NCI-H82 treated with DMSO at 0.1 percent for 48 hours (cell line): ENCODE results near the gene KIF25.

Source experiments
- DNase-seq: peaks from one replicate; lab custom pipeline; 2025; ENCODE audit not compliant: unreplicated experiment; lab: John Stamatoyannopoulos, UW

The KIF25 gene, protein sequence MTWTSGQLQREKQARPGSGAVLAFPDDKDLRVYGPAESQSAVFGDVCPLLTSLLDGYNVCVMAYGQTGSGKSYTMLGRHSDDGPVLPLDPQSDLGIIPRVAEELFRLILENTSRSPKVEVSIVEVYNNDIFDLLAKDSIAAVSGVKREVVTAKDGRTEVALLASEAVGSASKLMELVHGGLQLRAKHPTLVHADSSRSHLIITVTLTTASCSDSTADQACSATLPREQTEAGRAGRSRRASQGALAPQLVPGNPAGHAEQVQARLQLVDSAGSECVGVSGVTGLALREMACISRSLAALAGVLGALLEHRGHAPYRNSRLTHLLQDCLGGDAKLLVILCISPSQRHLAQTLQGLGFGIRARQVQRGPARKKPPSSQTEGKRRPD

DNA sequence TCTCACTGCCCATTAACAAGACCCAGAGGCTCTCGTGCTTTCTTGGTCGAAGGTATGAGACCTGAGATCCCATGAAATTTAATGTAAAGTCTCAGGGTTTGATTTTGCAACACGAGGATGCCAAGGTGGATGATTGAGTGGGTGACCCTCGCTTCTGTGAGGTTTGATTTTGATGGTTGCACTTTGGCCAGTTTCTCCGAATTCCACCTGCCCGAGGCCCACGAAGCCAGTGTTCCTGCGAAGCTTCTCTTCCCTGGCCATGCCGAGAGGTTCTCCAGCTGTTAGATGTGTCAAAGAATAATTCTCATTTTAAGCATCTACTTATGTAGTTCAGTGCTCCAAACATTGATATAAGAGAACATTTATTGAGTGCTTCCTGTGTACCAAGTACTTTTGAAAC lies at the start of gene KIF25:
KIF25 (plus strand) TSS at position 30 of the 400 bp plus-strand sequence. CDS start 31,915 bp downstream, outside the sequence.
- DNase-seq, result no peak

DNA sequence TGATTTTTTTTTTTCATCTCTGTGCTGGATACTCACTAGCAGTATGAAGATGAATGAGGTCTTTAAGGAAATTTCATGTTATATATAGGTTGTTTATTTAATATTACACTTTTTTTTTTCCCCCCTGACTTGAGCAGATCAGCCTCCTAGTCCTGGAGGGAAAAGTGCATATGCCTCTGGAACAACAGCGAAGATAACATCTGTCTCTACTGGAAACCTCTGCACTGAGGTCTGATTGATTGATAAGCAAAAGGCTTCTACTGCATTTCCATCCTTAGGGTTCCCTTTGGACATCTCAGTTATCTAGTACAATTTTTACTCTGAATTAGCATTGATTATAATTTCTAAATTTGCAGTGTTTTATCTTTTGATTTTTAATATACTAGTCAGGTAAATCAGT lies 49.8 kb upstream of the KIF25 start:
- no peak for DNase-seq

DNA sequence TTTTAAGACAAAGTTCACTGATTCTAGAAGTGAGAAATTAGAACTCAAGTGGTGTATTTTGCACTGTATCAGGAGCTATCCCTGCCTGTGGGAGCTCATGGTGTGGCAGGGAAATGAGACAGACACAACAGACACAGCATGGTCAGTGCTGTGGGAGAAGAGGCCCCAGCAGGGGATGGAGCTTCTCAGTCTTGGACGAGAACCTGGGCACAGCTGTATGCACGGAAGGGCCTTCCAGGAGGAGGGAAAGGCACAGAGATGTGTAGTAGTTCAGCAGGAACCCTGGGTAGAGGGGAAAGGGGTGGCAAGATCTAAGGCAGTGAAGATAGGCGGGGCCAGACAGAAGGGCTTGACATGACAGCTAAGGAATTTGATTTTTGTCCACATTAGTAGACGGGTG lies 48.8 kb upstream of the KIF25 start:
- no peak for DNase-seq

DNA sequence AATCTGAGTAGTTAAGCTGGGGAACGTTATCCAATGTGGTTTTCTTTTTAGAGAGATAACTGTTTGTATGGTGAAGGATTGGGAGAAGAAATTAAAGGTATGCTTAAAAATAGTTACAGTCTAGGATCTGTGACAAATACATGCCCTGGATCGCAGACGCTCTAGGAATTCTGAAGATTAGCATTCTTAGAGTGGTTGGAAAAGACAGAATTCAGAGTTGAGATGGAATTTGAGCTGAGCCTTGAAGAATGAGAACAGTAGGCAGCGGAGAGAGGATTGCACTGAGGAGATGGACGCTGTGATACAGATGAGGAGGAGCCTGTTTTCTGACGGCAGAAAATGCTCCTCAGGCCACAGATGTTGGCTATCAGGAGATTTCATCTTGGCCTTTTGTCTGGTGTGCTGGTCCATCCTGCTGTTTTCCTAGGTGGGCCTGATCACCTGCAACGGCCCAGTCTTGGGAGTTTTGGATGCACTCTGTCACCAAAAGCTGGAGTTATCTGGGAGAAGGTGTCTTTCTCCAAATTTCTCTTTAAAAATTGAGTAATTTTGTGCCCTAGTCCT lies 48.3 kb upstream of the KIF25 start:
- DNase-seq, result no peak

DNA sequence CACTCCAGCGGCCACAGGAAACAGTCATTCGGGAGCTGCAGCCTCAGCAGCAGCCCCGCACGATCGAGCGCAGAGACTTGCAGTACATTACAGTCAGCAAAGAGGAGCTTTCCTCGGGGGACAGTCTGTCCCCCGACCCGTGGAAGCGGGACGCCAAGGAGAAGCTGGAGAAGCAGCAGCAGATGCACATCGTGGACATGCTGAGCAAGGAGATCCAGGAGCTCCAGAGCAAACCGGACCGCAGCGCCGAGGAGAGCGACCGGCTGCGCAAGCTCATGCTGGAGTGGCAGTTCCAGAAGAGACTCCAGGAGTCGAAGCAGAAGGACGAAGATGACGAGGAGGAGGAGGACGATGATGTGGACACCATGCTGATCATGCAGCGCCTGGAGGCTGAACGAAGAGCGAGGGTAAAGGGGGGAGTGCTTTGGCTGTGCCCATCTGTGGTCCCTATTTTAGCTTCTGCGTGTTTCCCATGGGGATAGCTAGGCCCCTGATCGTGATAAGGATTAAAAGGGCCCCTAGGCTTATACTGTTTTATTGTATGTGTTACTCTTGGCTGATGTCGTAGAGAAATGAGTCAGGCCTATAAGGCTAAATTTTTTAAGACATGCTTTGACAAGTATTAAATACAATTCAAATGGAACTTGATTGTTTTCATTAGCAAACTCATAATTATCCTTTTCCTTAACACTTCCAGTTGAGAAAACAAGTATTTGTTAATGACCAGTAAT lies 45.5 kb upstream of the KIF25 start:
- no peak for DNase-seq

DNA sequence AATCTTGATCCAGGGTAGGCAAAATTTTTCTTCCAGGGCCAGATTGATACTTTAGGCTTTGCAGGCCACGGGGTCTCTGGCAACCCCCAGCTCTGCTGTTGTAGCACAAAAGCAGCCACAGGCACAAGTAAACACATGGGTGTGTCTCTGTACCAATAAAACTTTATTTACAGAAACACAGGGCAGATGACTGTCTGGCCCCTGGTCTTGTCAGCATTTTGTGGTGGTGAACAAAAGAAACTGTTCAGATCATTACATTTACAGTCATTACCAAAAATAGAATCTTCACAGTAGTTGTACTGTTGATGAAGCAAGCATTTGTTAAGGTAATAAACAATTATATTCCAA lies 45.0 kb upstream of the KIF25 start:
- no peak for DNase-seq

DNA sequence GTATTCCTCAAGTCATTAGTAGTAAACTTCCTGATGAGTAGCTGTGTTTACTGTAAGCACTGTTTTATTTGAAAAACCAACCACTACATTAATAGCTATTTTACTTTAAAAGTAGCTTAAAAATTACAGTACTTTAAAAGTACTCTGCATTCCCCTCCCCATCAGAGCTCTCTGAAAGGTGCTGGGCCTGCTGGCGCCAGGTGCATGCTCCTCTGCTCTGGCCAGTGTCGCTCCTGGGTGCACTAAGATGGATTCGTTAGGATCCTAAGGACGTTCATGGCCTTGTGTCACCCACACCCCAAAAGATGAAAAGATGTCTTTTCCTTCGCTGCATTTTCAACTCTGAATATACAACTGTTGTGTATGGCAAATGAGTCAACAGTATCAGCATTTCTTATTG lies 43.9 kb upstream of the KIF25 start:
- DNase-seq, result no peak

DNA sequence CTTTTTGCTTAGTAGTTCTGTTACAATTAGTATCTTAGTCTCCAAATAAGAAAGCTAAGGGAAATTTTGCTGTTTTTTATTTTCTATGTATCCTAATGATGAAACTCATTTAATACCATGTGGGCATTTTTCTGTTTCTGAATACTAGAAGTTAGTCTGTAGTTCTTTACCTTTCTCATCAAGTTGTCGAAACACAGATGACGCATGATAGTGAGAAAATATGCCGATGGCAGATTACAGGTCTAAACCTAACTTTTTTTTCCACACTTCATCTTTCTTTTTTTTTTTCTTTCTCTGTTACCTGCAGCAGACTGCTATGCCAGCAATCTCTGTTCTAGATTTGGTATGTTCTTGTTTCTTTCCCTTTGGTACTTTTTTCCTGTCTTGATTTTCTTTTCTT lies 43.3 kb upstream of the KIF25 start:
- no peak for DNase-seq

DNA sequence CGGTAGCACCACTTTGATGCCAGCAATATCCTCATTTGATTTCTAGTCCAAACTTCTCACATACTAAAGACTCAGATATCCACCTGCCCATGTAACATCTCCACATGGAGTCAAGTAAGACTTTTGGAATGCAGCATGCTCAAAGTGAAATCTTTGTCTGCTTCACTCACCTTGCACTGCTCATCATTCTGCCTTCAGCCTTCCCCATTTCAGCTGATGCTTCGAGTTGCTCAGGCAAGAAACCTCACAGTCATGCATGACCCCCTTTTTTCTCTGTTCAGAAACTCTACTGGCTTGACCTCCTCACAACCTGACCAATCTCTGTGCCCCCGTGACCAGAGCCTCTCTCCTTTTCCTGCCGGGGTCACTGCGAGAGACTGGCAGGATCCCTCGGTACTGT lies 41.0 kb upstream of the KIF25 start:
- no peak for DNase-seq

DNA sequence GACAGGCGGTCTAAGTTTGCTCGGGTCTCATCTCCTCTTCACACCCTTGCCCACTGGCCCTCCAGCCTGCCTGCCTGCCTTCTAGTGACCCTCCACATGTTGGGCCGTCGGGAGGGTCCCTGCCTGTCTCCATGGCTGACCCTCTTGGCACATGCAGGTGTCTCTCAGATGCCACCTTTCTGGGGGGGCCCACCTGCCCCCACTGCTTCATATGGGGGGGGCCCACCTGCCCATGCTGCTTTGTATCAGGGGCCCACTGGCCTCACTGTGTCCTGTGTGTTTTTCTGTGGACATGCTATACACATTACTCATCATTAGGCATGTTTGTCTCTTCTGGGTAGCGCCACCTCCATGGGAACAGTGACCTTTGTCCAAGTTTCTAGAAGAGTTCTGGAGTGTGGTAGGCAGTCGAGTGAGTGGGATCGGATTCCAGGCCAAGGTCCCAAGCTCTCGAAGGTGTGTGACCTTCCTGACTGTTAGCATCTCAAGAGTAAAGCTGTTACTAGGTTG lies 40.4 kb upstream of the KIF25 start:
- DNase-seq, result no peak

DNA sequence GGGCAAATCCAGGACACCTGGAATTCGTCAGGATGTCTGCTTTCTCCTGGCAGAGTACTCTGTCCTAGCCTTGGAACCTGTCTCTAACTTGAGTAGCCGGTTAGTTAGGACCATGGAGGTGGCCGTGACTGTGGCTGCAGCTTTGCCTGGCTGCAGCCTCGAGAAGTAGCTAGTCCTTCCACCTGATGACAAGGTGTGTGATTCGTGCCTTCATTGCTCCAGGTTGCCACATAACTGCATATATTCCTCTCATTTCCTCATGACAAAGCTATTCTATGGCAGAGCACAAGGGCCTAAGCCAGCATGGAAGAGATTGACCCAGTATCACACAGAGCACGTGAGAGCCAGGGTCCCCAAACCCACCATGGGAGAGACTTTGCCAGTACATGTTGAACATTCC lies 39.8 kb upstream of the KIF25 start:
- DNase-seq, result no peak

DNA sequence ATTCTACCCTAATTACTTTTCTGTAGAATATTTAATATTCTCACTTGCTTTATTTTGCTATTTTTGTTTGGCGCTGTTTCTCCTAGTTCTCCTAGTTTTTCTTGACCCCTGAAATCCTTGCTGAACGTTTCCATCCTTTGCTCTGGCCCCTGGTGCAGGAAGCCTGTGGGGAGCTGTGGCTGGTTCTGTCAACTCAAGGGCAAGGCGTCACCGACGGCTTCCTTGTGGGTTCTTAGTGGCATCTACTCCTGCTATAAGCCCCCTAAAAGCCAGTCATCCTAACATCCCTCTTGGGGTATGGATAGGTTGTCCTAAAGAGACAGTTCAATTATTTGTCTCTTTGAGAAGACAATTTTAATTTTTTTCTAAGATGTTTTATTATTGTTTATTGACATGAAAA lies 36.9 kb upstream of the KIF25 start:
- no peak for DNase-seq

DNA sequence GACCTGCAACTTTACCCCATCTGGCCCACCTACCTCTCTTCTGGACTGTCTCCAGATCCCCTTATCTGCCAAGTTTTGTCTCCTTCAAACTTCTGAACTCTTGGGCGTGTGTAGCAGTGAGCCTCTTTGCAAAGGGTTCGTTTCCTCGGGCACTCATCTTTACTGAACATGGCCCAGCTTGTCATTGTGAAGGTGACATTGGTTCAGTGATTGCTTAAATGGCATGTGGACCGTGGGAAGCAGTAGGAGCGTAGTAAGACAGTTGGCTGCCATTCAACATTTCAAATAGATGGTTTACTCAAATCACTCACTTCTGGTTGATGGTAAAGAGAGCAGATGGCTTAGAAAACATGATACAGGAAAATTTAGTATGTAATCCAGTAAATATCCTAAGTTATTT lies 34.8 kb upstream of the KIF25 start:
- DNase-seq, result no peak

DNA sequence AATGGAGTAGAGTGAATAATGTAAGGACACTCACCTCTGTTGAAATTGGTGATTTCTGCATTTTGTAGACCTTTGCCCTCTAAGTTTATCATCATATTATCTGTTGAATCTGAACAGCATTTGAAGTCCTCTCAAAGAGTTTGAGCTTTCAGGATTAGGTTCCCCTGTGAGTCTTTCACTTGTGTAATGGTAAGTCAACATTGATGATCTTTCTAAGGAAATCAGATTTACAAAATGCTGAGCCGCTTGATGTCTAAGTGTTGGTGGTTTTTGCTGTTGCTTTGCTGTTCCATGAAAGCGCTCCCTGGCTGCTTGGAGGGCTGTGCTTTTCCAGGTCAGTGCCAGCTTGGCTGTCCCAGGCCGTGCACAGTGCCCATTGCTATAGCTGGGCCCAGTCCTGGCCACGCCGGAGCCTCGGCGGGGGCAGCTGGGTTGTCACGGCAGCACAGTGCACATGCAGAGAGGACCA lies 33.8 kb upstream of the KIF25 start:
- no peak for DNase-seq

DNA sequence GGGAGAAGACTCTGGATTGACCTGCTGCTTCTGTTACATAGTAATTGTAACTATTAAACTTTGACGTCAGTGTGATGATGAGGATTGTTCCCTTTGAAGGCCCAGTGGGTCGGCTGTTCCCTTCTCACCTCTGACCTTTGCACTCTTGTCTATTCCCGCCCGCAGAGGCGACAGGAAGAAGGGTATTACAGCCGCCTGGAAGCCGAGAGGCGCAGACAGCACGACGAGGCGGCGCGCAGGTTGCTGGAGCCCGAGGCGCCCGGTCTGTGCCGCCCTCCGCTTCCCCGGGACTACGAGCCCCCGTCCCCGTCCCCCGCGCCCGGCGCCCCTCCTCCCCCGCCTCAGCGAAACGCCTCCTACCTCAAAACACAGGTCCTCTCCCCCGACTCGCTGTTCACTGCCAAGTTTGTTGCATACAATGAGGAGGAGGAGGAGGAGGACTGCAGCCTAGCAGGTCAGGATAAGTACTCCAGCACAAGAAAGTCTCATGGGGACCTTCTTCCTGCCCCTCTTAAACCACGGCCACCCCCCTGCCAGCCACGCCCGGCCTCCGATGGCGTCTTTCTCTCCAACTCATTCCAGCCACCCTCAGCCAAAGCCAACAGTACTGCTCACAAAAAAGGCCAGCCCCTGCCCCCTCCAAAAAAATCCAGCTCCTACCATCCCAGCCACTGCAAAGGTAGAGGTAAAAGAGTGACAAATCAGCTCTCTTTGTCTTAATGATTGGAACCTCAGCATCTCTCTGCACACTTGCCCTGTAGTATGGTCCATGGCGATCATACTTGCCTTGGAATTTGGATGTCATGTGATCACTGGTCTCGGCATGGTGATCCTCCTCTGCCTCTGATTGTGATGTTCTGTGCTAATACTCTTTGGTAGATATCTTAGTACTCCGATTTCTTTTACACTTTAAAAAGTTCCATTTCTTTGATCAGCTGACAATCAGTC lies 31.6 kb upstream of the KIF25 start:
- DNase-seq, result no peak

DNA sequence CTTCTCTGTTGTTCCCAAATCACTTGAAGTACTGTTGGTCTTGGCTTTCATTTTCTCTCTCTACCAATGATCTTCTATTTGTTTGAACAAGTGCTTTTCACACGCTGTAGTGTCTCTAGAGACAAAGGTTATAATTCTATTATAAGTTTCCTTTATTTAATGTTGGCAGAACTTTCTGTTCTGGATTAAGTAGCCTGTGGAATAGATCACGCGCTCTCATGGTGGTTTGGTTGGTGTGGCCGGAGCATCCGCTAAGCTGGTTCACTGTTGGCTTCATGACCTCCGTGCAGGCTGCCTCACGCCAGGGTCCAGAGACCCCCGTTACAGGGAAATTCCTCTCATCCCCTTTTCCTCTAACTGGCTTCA lies 30.9 kb upstream of the KIF25 start:
- DNase-seq, result no peak

DNA sequence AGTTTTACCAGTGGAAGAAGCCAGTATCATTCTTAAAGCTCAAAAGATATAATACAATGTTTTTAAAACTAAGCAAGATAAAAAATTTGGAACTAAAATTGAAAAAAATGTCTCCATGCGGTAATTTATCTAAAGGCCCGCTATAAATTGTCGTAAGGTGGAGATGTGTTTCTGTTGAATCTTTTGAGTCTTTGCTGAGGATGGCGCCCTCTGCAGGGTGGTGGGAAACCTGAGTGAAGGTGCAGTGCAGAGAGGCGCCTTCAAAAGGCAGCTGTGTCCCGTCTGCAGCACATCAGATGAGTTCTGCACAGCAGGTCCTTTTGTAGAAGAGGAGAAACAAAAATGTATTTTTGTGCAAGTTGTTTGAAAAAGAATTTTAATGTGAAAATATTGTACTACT lies 29.4 kb upstream of the KIF25 start:
- no peak for DNase-seq

DNA sequence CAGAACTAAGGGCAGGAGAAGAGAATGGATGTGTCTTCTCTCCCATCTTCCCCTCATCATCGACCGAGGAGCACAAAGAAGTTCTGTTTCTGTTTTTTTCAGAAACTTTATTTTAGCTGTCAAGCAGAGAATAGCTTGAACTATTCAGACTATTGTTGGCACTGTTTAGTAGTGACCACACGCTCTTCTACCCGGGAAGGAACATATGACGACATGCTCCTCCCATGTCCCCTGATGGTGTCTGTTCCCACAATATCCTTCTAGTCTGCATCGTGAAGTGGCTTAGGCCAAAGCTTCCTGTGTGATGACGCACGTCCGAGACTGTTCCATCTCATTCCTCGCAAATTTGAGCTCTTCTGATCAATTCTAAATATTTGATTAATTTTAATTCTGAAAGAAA lies 27.2 kb upstream of the KIF25 start:
- no peak for DNase-seq

DNA sequence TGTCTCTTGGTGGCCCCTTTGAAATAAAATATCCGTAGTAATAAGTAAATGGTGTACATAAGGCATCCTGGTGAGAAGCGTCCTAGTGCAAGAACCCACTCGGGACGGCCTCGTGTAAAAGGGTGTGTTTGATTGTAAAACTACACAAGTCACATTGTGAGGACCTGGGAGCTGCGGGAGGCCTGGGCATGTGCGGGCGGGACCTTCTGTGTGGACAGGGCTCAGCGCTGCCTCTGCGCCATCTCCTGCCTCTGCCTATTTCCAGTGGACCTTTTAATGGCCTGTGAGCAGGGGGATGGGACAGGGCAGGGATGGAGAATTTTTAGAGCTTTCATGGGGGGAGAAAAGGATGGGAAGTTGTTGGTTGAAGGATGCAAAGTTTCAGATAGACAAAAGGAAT lies 25.3 kb upstream of the KIF25 start:
- no peak for DNase-seq

DNA sequence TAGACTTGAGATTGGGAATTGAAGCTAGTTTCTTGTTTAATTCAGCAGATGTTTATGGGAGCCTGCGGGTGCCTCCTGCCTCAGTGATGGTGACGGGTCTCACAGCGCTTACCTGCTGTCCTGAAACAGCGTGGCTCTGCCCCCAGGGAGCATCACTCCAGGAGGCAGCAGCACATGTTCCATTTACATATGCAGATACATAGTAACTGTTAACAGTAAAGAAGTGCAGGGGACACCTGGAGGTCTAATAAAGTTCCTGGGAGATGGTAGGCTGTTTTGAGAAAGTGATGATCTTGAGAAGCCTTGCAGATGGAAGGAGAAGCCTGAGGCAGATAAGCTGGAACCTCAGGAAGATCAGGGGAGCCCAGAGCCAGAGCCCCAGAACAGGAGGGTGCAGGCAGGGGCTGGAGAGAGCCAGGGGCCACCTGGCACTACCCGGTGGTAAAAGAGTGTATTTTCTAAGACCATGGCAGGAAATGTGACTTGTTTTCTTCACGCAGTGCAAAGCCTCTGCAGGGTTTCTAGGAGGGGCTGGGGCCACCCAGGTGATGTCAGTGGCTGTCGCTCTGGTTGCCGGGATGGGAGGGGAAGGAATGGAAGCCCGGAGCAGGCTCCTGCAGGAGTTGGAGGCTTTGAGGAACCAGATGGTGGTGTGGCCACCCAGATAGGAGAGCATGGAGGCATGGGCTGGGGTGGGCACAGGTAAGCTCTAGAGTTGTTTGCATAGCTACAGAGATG lies 24.2 kb upstream of the KIF25 start:
- DNase-seq, result no peak
